ENCODE data around the gene EXOC2. TPM values are rescaled to one million over a fixed set of nuclear protein-coding genes. Genes with fewer than 3 reads are reported as not detected.

EXOC2 gene
- total and polyA plus RNA-seq, 12 donors = 4.9 to 23.7 (median 17.1) TPM

DNA sequence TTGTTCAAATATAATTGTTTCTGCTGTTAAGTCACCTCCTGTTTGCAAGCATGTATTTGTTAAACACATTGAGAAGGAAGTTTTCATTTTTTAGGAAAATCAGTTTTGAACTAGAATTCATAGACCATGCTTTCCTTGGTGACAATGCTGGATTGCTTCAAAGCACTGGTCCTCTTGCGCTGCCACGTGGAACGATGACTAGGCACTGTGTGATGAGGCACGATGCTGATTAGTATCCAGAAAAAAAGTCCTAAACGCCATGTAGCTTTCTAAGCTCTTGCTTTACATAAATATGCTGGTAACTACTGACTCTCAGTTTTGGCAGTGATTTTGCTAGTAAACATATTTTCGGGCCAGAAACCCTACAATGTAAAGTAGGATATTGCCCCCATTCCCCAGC lies 11.1 kb upstream of the EXOC2 start:
- Histone ChIP-seq H3K4me1 (replicated peaks in 1 of 2) (no peaks in the 10 kb centered on the region), H3K27ac (no peak overlapping the region), H3K36me3 (replicated peaks in 1 of 2) (no peaks in the 10 kb centered on the region), H3K27me3 (peaks cover 4% of the 10 kb centered on the region), H3K9me3 (replicated peaks in 1 of 3) (no peaks in the 10 kb centered on the region), H3K4me3 (no peak overlapping the region)
- intact Hi-C loops (cut with DNase I) = no loop called here
- TF ChIP-seq POLR2A (IDR thresholded peaks at IDR 0.05) = no peak
- TF ChIP-seq, protein P1, sequence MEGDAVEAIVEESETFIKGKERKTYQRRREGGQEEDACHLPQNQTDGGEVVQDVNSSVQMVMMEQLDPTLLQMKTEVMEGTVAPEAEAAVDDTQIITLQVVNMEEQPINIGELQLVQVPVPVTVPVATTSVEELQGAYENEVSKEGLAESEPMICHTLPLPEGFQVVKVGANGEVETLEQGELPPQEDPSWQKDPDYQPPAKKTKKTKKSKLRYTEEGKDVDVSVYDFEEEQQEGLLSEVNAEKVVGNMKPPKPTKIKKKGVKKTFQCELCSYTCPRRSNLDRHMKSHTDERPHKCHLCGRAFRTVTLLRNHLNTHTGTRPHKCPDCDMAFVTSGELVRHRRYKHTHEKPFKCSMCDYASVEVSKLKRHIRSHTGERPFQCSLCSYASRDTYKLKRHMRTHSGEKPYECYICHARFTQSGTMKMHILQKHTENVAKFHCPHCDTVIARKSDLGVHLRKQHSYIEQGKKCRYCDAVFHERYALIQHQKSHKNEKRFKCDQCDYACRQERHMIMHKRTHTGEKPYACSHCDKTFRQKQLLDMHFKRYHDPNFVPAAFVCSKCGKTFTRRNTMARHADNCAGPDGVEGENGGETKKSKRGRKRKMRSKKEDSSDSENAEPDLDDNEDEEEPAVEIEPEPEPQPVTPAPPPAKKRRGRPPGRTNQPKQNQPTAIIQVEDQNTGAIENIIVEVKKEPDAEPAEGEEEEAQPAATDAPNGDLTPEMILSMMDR (IDR thresholded peaks at IDR 0.05) = no peak
- 85 to 90% (median 86%) methylated on average over 6 of the region's 6 CpGs for WGBS, 4 donors
- no peak for DNase-seq

DNA sequence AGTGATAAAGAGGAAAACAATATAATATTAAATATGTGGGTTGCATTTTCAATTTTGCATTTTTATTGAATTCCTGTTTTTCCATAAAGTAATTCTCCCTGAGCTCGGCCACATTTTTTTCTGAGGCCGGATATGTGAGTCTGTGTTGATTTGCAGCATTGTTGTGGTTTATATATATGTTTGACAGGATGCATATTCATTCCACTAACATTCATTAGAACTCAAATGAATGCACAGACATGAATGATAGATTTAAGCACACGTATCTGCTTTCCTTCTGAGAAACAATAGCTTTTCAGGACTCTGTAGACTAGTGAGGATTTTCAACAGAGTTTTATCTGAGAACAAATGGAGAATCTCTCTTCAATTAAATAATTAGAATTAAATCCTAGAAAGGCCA lies 10.6 kb upstream of the EXOC2 start:
- Histone ChIP-seq H3K4me1 (replicated peaks in 1 of 2) (no peaks in the 10 kb centered on the region), H3K4me3 (no peak overlapping the region), H3K27ac (no peak overlapping the region), H3K27me3 (peaks cover 4% of the 10 kb centered on the region), H3K36me3 (replicated peaks in 1 of 2) (no peaks in the 10 kb centered on the region), H3K9me3 (replicated peaks in 1 of 3) (no peaks in the 10 kb centered on the region)
- TF ChIP-seq, protein P1 (IDR thresholded peaks at IDR 0.05) = no peak
- TF ChIP-seq POLR2A (IDR thresholded peaks at IDR 0.05) = no peak
- no peak for DNase-seq
- WGBS, 4 donors = 76 to 90% (median 80%) methylated on average over 3 of the region's 3 CpGs
- intact Hi-C loops (cut with DNase I) = no loop called here

DNA sequence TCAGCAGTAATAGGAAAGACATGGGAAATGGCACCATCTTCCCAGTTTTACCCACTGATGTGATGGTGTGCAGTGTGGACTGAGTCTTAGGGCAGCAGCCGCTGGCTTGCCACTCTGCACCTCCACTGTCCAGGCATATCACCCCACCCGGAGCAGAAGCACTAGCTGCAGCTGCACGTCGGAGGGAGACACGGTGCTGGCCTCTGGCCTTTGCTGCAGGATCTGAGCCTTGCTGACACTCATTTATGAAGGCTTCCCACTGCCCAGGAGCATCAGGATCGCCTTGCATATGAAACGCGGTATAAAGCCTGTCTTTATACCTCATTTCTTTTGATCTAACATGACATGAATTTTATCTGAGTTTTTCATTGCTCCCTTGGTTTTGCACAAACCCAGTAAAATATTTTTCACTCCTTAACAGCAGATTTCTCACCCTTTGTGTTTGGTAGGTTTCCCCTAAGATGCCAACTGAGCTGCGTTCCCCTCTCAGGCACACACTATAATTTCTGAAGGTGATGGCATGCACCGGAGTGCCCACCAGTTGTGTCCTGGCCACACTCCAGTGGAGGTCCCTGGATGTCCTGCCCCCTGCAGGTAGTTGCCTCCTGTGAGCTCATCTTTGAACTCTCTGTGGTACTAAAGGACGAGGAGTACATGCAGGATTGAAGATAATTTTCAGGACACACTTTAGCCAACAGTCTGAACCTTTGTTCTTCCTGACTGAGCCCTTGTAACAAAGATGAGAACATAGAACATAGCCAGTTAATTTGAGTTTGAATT lies 9.0 kb upstream of the EXOC2 start:
- no peak for DNase-seq
- intact Hi-C loops (cut with DNase I) = no loop called here
- whole genome bisulfite sequencing, 4 donors = 64 to 77% (median 64%) methylated on average over 6 to 11 of the region's 11 CpGs
- no peaks in the 10 kb centered on the region for H3K36me3 ChIP-seq (replicated peaks in 1 of 2)
- H3K9me3 ChIP-seq (replicated peaks in 1 of 3) = no peaks in the 10 kb centered on the region
- H3K27me3 ChIP-seq = peaks cover 4% of the 10 kb centered on the region
- no peak overlapping the region for H3K4me3 ChIP-seq
- no peaks in the 10 kb centered on the region for H3K4me1 ChIP-seq (replicated peaks in 1 of 2)
- H3K27ac ChIP-seq = no peak overlapping the region
- TF ChIP-seq POLR2A (IDR thresholded peaks at IDR 0.05) = no peak
- TF ChIP-seq, protein P1 (IDR thresholded peaks at IDR 0.05) = no peak

DNA sequence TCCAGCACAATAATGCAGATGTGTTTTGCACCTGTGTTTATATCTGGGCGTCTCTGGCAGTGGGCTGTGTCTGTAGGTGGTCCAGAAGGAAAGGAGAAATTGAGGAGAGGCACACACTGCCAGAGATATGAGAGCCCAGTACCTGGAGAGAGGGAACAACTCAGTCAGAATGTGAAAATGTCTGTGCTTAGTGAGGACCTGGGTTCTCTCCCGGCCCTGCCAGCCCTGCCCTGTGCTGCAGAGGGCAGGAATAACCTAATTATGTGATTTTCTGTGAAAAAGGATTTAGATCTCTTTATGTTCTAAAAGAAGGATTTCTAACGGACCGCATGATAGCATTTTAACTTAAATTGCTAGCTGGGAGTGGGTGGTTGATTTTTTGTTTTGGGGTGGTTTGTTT lies 8.3 kb upstream of the EXOC2 start:
- TF ChIP-seq POLR2A (IDR thresholded peaks at IDR 0.05) = no peak
- TF ChIP-seq, protein P1 (IDR thresholded peaks at IDR 0.05) = no peak
- Histone ChIP-seq H3K27me3 (peaks cover 4% of the 10 kb centered on the region), H3K9me3 (replicated peaks in 1 of 3) (no peaks in the 10 kb centered on the region), H3K27ac (no peak overlapping the region), H3K4me1 (replicated peaks in 1 of 2) (no peaks in the 10 kb centered on the region), H3K36me3 (replicated peaks in 1 of 2) (no peaks in the 10 kb centered on the region), H3K4me3 (no peak overlapping the region)
- intact Hi-C loops (cut with DNase I) = no loop called here
- DNase-seq = no peak
- WGBS, 4 donors = 66 to 73% (median 69%) methylated on average over 4 of the region's 4 CpGs

Measured in adrenal gland (tissue), 12 donors.